DMS79 treated with DMSO at 0.1 percent for 48 hours (cell line): Measurements from ENCODE around the gene IGSF21.

Experiments
- DNase-seq: peaks from one replicate; lab custom pipeline; 2025; lab: John Stamatoyannopoulos, UW

The IGSF21 gene

DNA sequence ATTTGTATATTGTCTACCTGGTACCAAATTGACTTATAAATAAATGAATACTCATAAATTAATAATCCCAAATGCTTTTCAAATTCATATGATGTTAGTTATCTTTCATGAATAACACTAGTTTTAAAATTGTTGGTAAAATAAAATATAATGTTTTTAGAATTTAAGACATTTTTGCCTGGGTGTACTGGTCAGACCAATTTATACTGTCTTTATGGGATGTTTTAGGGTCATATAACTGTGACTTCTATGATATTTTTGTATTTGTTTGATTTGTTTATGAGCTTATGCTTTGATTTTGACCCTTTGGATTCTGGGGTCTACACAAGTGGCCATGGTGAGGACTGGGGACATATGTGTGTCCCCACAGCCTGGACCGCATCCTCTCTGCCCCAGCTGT is 319.0 kb downstream of the IGSF21 start:
- no peak for DNase-seq
